HG03045 (cell line): Measurements from ENCODE around the gene CALN1.

Experiments used
- ATAC-seq: cut with Tn5 transposase; IDR thresholded peaks from one replicate; pipeline ENCODE4 v1.9.1; 2021; ENCODE audit warnings: mild to moderate bottlenecking, moderate library complexity; ENCODE audit not compliant: unreplicated experiment

CALN1 gene

GRCh38 chr7:72053292-72053691 is 358.8 kb downstream of the CALN1 start:
- no peak for ATAC-seq

- ATAC-seq = no peak
These were observed 363.7 kb downstream of the CALN1 start for GRCh38 chr7:72048420-72048819.

GRCh38 chr7:72042855-72043254 is 369.3 kb downstream of the CALN1 start:
- ATAC-seq = no peak

GRCh38 chr7:72040641-72041040 is 371.5 kb downstream of the CALN1 start:
- no peak for ATAC-seq

- ATAC-seq = no peak
These were observed 372.7 kb downstream of the CALN1 start for GRCh38 chr7:72039460-72039859.

GRCh38 chr7:72038022-72038732 is 374.0 kb downstream of the CALN1 start:
- no peak for ATAC-seq

- ATAC-seq = no peak
These were observed 374.6 kb downstream of the CALN1 start for GRCh38 chr7:72037516-72037915.

- no peak for ATAC-seq
These were observed 376.9 kb downstream of the CALN1 start for GRCh38 chr7:72035266-72035665.

GRCh38 chr7:72032934-72033333 is 379.2 kb downstream of the CALN1 start:
- no peak for ATAC-seq

GRCh38 chr7:72030994-72031667 is 381.0 kb downstream of the CALN1 start:
- ATAC-seq = no peak

GRCh38 chr7:72028267-72028666 is 383.9 kb downstream of the CALN1 start:
- ATAC-seq = no peak

GRCh38 chr7:72025381-72025960 is 386.7 kb downstream of the CALN1 start:
- ATAC-seq = no peak

- no peak for ATAC-seq
These were observed 388.2 kb downstream of the CALN1 start for GRCh38 chr7:72023926-72024325.

- no peak for ATAC-seq
These were observed 390.4 kb downstream of the CALN1 start for GRCh38 chr7:72021716-72022115.

- ATAC-seq = no peak
These were observed 391.8 kb downstream of the CALN1 start for GRCh38 chr7:72020311-72020710.

- no peak for ATAC-seq
These were observed 392.7 kb downstream of the CALN1 start for GRCh38 chr7:72019436-72019835.

- no peak for ATAC-seq
These were observed 394.4 kb downstream of the CALN1 start for GRCh38 chr7:72017756-72018155.

GRCh38 chr7:72016574-72016973 is 395.6 kb downstream of the CALN1 start:
- ATAC-seq = no peak

- ATAC-seq = no peak
These were observed 397.0 kb downstream of the CALN1 start for GRCh38 chr7:72015136-72015535.

GRCh38 chr7:72007018-72007417 is 405.1 kb downstream of the CALN1 start:
- ATAC-seq = no peak

GRCh38 chr7:72003236-72003635 is 408.9 kb downstream of the CALN1 start:
- no peak for ATAC-seq

GRCh38 chr7:71996141-71996540 is 416.0 kb downstream of the CALN1 start:
- no peak for ATAC-seq
